GM19397 (cell line): ENCODE measurements around the gene HCFC2.
"Not testable (repeated sequence)": the region's sequence is repeated elsewhere in the genome, so short reads cannot be mapped to it uniquely, and the experiment has no call there.

Experiments
- ATAC-seq: cut with Tn5 transposase; IDR thresholded peaks from one replicate; pipeline ENCODE4 v1.9.1; 2021; ENCODE audit warnings: mild to moderate bottlenecking, moderate library complexity; ENCODE audit not compliant: unreplicated experiment

The HCFC2 gene

DNA sequence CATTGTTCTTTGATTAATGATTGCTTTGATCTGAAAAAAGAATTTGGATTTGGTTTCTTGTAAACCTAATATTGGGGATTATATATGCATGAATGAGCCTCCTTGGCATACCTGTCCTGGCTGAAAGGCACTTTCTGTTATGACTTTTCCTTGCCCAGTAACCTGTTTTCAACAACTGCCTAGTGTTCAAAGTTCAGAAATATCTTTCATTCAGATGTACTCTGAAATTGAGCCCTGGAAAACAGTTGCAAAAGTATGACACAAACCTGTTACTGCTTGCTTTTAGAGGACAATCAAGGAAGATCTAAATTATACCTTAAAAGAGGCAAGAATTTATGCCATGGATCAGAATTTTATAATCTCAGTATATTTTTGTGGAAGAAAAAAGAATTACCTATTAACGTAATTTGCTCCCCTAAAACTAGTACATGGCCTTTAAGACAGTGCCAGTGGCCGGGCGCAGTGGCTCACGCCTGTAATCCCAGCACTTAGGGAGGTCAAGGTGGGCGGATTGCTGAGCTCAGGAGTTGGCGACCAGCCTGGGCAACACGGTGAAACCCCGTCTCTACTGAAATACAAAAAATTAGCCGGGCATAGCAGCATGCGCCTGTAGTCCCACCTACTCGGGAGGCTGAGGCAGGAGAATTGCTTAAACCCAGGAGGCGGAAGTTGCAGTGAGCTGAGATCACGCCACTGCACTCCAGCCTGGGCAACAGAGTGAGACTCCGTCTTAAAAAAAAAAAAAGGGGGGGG is 50.7 kb downstream of the HCFC2 start:
- not testable (repeated sequence) for ATAC-seq

DNA sequence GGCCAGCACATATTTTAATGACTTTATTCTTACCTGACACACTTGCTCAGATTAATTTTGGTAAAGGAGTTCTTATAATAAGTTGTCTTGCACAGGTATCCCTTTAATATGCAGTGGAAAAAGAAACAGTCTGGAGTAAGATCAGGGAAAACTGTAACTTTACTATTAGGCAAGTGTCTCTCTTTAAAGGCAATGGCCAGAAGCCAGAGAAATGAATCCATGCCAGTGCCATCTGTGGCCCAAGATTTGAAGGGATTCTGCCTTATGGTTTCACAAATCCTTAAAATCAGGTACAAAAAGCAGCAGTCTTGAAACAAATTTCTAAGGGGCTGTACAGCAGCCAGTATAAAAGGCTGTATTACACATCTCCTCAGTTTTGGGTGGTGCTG is 51.2 kb downstream of the HCFC2 start:
- no peak for ATAC-seq

DNA sequence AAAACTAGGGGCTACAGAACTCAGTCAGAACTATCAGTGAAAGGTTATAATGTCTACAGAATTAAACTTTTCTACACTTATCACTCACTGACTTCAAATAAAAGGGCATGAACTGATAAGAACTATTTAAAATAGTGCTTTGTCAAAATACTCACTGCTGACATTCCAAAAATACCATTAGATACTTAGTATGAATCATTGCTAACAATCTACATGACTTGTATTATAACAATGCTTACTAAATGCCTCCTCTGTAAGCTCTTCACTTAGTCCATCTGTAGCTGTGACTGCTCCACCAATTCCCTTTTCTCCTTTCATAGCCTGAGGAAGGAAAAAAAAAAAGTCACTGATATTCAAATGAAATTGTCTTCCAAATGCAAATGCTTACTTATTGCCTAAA is 56.7 kb downstream of the HCFC2 start:
- no peak for ATAC-seq

DNA sequence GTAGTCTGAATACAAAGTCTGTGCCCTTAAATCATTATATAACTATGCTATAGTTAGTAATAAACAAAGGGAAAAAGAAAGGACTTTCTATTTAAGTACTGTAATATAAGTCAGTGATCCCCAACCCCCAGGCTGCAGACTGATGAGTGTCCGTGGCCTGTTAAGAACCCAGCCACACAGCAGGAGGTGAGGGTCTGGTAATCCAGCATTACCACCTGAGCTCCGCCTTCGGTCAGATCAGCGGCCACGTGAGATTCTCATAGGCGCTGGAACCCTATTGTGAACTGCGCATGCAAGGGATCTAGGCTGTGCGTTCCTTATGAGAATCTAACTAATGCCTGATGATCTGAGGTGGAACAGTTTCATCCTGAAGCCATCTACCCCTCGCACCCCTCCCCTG is 58.0 kb downstream of the HCFC2 start:
- no peak for ATAC-seq

DNA sequence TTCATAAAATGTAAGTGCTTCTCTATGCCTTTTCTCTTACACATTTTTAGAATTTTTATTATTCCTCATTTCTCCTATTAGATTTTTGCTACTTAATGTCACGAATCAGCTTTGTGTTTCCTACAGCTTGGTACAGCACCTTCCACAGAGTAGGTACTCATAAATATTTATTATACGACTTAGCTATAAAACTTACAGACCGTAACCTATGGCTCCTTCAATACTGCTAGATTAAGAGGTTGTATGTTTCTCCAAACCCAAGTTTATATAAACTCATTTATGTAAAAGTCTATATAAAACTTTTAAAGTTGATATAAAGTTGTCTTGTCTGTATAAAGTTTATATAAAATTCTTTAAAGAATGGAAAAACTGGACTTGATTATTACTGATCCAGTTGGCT is 62.2 kb downstream of the HCFC2 start:
- ATAC-seq = no peak

DNA sequence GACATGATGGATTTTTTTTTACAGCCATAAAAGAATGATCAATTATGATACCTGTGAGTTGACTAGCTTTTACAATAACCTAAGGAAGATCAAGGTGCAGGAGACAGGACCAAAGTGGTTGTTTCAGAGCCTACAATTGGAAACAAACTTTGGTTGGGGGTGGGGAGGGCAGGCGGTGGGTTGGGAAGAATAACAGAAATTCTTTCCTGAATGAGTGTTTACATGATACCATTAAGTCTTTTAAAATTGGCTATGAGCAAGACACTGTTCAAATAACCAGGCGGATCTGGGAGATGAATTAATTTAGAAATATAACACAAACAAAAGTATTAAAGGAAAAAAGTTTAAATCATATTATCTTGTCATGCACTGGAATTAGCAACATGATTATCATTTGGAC is 66.4 kb downstream of the HCFC2 start:
- no peak for ATAC-seq

DNA sequence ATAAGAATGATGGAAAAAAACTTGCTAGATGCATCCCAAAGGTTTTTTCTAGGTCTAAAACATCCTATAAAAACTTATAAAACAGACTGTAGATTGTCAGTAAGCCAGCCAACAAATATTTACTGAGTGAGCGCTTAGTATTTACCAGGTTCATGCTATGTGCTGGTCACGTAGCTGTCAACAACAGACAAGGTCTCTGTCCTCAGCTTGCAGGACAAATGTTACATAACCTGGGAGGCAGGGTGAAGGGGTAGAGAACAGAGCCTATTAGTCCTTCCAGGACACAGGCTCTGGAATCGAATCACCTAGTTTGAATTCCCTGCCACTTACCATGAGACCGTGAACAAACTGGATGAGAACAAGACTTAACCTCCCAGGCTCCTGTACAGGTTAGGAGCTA is 67.3 kb downstream of the HCFC2 start:
- ATAC-seq = no peak

DNA sequence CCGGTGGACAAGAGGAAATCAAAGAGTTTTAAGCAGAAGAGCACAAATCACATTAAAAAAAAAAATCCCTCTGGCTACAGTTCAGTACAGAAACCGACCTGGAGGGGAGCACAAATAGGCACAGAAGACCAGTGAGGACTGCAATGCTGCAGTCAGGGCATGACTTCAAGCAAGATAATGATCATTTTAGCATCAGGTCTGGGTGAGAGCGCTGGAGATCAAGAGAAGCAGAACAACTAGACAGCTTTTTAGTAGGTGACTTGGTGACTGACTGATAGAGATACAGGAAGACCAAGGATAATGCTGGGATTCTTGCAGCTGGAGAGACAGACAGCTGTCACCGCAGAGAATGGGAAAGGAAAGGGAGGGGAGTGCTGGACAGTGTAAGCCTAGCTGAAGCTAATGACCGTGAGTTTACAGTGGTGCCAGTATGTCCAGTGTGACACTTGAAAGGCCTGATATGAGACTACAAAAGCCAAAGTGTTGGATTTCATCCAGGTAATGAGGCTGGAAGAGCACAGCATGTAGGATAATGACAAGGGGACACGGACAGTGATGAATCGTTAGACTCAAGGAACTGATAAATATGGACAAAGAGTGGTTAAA is 68.1 kb downstream of the HCFC2 start:
- no peak for ATAC-seq

DNA sequence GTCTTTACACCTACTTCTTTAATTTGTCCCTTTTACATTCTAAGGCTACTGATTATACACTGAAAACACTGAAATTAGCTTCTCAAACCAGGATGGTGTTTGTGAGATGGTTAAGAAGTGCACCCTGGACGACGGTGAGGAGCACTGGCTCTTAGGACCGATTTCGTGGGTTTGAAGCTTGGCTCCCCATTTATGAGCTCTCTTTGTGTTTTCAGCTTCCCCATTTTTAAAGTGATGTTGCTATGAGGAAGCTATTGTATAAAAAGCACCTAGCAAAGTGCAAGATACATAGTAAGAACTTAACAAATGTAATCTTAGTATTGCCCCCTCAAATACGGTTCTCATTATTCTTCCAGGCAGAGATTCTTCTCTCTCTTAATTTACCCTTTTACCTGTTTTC is 69.0 kb downstream of the HCFC2 start:
- ATAC-seq = no peak

DNA sequence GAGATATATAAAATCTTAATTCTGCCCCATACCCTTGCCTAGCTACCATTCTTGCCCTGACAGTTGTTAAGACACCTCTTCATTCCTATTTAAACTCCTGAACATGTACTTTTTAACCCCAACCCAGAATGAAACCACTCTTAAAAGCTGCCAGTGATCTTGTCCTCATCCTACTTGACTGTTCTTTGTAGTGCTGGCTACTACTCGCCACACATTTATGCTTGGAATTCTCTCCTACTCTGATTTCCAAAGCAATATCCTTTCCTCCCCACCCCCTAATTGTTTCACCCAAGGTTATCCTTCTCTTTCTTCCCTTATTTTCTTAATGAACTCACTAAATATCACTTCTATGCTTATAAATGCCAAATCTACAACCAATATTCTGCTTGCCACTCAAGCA is 69.5 kb downstream of the HCFC2 start:
- no peak for ATAC-seq

DNA sequence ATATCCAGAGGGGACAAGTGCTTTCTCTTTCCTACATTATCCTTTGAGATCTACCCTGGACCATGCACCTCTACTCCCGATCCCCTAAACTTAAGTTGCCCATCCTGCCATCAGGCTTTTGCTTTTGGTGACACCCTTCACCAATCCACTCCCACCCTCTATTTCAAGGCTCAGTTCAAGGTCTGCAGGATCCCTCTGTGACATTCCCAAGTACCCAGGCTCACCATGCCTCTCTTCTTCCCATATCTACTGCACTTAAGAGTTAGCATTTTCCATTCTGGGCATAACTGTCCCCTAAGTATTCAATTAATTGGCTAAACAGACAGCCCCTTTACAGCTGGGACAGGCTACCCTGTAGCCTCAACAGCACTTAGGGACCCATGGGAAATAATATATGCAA is 70.6 kb downstream of the HCFC2 start:
- ATAC-seq = no peak

DNA sequence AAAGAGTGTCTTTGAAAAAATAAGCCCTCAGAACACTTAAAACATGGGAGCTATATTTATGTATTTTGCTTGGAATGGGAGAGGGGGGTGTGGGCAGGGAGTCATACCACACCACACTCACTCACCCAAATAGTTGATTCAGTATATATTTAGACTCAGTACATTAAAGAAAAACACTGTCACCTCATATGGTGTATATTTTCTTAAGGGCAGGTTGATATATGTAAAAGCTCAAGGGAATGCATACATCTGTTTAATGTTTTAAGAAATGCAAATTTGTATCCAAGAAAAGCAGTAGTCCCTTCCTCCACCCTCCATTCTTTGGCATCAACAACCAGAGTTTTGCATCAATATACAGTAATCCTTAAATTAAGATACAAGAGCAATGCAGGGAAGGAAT is 72.2 kb downstream of the HCFC2 start:
- ATAC-seq = no peak

DNA sequence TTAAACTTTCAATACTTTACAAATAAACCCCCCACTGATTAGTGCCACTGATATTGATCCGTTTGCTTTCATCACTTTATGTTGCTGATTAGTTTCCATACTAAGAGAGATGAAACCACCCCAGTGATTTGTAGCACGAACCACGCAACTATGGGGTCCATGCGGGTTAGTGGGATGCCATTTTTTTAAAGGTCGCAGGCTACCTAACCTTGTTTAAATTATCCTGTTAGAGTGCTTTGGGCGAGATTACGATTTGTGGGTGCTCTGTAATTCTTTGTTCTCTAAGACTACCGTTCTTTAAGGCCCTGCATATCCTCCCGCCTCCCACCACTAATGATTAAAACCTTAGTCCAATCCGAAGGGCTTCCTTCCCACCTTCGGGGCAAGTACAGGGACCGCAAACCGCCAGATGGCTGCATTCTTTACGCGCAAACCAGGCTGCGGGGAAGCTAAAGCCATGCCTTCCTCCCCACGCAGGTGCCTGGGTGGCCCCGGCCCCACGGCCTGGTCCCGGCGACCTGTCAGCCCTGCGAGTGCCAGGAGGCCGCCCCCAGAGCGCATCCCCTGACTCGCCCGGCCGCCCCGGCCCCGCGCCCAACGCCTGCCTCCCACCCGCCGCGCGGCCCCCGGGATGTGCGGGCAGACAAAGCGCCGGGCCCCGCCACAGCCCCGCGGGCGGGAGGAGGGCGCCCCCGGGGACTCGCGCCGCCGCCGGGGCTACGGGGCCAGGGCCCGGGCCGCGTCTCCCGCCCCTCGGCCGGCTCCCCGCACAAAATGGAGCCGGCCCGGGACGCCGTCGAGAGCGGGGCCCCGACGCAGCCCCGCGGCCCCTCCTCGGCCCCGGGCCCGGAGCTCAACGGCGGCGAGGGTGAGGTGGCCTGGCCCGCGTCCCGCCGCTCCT is 72.9 kb downstream of the HCFC2 start:
- ATAC-seq = peak; percentile 34

DNA sequence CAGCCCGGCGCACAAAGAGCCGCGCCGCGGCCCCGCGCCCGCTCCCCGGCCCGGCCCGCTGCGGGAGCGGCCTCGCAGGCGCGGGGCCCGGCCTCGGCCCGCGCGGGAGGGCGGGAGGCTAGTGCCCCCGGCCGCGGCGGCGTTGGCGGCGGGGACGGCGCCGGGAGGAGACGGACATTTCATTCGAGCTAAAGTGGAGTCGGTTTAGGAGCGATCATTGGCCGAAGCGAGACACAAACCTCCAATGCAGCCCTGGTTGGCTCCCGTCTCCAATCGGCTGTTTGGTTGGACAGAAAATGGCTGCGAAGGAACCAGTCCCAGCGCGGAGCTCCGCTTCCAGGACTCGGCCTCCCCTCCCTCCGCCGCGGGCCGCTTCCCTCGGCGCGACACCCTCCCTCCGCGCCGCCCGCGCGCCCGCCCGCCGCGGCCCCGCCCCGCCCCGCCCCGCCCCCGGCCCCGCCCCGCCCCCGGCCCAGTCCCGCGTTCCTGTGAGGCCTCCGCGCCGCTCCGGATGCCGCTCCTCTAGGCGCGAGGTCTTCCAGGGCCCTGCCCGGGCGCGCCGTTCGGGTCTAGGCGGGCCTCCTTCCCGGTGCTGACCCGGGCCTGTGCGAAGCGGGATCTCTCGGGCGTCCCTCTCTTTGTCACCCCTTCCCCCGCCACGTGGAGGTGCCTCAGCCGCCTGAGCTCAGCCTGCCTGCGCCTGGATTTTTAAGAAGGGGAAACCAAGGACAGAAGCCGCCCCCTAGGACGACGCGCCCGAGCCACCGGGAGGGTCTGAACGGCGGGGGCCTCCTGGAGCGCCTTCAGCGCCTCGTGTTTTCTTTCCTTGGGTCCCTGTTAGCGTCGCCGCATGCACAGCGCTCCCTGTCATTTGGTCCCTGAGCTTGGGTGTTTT is 73.8 kb downstream of the HCFC2 start, which contains the start of gene NFYB:
TSS of gene NFYB (minus strand) at position 309 of the 895 bp plus-strand sequence. CDS start 2,757 bp downstream, outside the sequence.
- peak; percentile 87 for ATAC-seq

DNA sequence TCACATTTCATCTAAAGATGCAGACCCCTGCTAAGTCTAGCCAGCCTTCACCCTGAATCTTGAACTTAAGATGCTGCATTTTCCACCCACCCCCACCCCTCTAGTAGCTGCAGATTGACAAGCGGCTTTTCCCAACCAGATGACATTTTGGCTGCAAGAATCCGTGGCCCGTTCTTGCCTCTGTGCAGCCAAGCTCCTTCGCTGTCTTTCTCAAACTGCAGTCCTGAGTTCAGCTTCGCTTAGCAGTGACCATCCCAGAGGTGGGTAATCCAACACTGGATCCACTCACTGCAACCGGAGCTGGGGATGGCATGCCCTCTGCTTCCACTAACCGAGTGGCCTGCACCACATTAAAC is 74.4 kb downstream of the HCFC2 start:
- no peak for ATAC-seq

DNA sequence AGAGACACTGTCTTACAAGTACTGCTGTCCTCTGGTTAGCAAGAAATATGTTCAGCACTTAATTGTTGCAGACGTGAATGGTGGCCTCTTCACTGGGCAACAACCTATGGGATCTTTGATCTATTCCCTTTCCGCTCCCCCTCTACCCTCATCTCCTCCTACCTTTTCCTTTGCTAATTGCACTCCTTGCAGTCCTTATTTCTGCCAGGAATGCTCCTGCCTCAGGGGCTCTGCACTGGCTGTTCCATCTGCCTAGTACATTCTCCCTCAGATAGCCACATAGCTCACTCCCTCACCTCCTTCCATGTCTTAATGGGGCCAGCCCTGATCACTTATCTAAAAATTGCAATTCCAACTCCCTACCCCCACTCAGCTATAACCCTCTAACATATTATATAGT is 78.2 kb downstream of the HCFC2 start:
- ATAC-seq = no peak

DNA sequence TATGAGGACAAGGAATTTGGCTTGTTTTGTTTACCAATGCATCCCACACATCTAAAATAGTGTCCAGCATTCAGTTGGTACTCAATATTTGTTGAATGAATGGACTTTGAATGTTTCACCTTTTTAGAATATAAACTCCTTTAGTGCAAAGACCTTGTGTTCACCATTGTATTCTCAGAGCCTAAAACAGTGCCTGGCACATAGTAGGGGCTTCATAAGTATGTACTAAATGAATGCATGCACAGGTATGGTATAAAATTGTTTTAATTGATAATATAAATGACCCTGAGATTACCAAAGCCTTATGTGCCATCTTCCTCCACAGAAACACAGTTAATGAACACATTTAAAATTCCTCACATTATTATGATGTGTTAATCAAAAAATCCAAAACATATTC is 78.7 kb downstream of the HCFC2 start:
- ATAC-seq = no peak

DNA sequence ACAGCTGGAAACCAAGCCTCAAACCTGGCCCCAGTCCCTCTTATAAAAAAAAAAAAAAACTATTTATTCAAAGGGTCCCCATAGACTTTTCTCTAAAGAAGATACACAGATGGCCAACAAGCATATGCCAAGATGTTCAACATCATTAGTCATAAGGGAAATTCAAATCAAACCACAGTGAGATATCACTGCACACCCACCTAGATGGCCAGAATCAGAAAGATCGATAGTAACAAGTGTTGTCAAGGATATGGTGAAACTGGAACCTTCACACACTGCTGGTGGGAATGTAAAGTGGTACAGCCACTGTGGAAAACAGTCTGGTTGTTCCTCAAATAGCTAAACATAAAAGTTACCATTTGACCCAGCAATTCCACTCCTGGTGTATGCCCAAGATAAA is 79.6 kb downstream of the HCFC2 start:
- ATAC-seq = no peak

DNA sequence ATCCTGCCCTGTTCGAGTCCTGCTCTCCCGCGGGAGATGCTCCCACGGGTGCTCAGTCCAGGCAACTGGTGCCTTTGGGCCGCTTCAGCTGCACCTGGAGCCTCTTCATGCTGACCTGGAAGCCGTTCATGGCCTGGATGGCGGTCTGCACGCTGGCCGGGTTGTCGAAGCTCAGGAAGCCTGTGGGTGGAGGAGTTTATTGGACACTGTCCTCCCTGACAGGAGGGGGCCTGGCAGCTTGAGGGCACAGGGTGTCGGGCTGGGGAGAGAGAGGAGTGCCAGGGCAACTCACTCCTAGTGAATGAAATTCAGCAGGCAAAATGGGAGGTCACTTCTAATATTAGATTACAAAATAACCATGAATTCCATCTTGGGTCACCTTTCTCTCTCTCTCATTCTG is 83.0 kb downstream of the HCFC2 start:
- no peak for ATAC-seq

DNA sequence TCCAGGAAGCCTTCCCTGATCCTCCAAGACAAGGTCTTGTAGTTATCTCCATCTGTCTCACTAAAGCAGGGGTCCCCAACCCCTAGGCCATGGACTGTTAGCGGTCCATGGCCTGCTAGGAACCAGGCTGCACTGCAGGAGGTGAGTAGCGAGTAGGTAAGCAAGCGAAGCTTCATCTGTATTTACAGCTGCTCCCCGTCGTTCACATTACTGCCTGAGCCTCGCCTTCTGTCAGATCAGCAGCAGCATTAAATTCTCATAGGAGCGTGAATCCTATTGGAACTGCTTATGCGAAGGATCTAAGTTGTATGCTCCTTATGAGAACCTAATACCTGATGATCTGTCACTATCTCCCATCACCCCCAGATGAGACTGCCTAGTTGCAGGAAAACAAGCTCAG is 86.1 kb downstream of the HCFC2 start:
- ATAC-seq = no peak

DNA sequence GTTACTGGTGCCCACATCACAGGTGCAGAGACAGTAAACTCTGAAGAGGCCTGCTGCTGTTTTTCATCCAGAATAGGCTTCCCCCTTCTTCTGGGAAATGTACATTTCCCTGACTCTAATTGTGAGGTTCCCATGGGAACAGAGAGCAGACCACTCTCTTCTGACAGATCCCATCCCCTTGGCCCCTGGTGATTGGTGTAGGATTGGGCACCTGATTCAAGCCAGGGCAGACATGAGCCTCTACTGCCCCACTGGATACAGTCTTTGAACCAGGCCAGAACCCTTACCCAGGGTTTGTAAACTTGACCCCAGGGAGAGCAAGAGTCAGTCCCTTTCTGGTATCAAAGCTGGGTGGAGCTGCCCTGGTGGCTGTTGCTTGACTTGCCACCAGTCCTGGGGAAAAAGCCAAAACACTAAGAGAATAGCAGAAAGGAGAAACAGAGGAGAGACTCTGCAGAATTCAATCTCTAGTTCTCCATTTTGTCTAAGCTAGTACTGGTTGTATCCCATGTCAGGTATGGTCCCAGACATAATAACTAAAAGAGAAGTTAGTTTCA is 88.4 kb downstream of the HCFC2 start:
- no peak for ATAC-seq
